Measurements from ENCODE around the gene APBA3. TPM values are rescaled to one million over a fixed set of nuclear protein-coding genes. Genes with fewer than 3 reads are reported as not detected.

APBA3 gene
- total and polyA plus RNA-seq, 11 donors, result 8.8 to 28.7 (median 13.8) TPM

GRCh38 chr19:3804429-3804828, 42.9 kb upstream of the APBA3 start:
- H3K4me3 ChIP-seq, result no peak overlapping the region
- no peaks in the 10 kb centered on the region for H3K9me3 ChIP-seq
- H3K27ac ChIP-seq, result no peak overlapping the region
- peaks cover 0 to 20% (median 9%) of the 10 kb centered on the region in 12 donors for H3K4me1 ChIP-seq
- TF ChIP-seq POLR2A (IDR thresholded peaks at IDR 0.05), result no peak
- no peak for TF ChIP-seq CTCF (IDR thresholded peaks at IDR 0.05)
- no peaks in the 10 kb centered on the region for H3K36me3 ChIP-seq
- WGBS, 4 donors, result 71 to 79% (median 76%) methylated on average over 10 to 13 of the region's 13 CpGs
- intact Hi-C loops (cut with DNase I), result no loop called here
- H3K27me3 ChIP-seq, result peaks cover 0 to 40% (median 24%) of the 10 kb centered on the region in 9 donors
- ATAC-seq, result no peak
- no peak for DNase-seq

DNA sequence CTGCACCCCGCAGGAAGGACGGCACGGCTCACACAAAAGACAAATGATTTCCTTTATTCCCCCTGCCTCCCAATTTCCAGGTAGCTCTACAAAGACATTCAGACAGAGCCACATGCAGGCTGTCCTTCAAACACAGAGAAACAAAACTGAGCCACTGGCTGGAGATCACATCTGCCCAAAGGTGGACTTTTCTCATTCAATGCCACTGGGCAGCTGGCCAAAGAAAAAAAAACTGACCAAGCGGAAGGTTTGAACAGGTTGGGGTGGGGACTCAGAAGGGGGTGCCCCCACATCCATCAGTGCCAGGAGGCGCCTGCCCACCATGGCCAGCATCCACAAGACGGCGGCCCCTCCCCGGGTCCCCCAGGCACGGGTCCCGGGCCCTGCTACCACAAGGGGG, 42.5 kb upstream of the APBA3 start:
- DNase-seq (no peak), ATAC-seq (no peak)
- WGBS, 4 donors, result 70 to 85% (median 79%) methylated on average over 9 to 10 of the region's 10 CpGs
- intact Hi-C loops (cut with DNase I), result no loop called here
- Histone ChIP-seq H3K27me3 (peaks cover 0 to 45% (median 24%) of the 10 kb centered on the region in 9 donors), H3K4me3 (no peak overlapping the region), H3K9me3 (no peaks in the 10 kb centered on the region), H3K36me3 (no peaks in the 10 kb centered on the region), H3K27ac (no peak overlapping the region), H3K4me1 (peaks cover 0 to 19% (median 9%) of the 10 kb centered on the region in 12 donors)
- TF ChIP-seq CTCF (IDR thresholded peaks at IDR 0.05) (no peak), POLR2A (IDR thresholded peaks at IDR 0.05) (no peak)

DNA sequence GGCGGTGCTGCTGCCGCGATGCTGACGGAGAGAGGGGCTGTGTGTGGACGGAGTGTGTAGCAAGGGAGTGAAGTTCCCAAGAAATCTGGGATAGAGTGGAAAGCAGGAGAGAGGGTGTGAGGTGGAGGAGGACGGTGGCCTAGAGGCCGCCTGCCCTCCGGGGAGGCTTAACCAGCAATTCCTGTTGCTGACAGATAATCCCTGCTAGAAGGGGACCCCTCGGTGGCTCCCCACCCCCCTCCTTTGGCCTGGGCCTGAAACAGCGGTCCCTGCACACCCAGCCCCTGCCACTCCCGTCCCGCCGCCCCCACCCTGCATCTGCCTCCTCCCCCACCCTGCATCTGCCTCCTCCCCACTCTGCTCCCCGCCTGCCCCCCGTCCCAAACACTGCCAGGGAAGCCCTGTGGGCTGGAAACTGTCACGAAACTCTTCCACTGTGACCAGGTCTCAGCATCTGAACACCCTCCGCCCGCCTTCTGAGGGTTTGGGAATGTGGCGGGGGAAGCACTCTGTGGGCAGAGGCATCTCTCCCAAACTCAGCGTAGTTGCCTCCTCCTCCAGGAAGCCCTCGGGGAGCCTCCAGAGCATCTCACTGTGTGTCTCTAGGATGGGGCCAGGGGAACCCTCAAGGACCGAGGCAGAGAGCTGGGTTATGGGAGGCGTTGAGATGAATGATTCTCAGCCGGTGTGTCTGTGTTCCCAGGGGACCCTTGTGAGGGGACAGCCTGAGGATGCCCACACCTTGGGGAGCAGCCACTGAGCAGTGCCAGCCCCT, 41.8 kb upstream of the APBA3 start:
- no peak for ATAC-seq
- intact Hi-C loops (cut with DNase I), result no loop called here
- Histone ChIP-seq H3K36me3 (no peaks in the 10 kb centered on the region), H3K9me3 (no peaks in the 10 kb centered on the region), H3K27ac (no peak overlapping the region), H3K4me3 (no peak overlapping the region), H3K27me3 (peaks cover 0 to 51% (median 24%) of the 10 kb centered on the region in 9 donors), H3K4me1 (peaks cover 0 to 14% (median 7%) of the 10 kb centered on the region in 12 donors)
- WGBS, 4 donors, result 83 to 88% (median 84%) methylated on average over 20 to 24 of the region's 24 CpGs
- TF ChIP-seq CTCF (IDR thresholded peaks at IDR 0.05) (no peak), POLR2A (IDR thresholded peaks at IDR 0.05) (no peak)
- DNase-seq, result no peak

DNA sequence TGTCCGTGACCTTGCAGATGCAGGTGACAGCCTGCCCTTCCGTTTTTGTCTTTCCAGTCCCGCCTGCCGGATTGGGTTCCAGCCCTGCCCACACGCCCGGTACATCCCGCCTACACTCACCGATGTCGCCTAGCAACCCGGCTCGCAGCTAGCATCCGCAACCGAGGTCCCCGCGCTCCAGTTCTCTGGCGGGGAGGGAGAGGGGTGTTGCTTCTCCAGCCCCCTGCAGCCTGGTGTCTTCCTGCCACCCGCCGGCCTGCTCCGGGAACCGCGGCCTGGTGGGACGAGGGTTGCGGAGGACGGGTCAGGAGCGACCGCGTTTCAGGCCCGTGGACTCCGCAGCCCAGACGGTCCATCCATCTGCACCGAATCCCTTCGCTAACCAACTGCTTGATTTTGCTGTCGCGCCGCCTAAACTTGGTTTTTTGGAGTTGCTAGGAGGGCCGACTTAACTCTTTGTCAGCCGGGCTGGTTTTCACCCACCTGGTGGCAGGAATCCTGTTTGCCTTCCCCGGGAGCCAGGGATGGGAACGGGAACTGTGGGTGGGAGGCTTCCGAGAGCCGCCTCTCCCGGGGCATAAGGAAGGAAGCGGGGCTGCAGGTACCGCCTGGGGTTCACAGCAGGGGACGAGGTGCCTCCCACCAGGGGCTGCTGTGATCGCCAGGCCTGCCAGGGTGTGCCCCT, 40.1 kb upstream of the APBA3 start:
- DNase-seq (peak; percentile 50 to 77 (median 55)), ATAC-seq (peak in 3 of 4 donors; percentile 50 to 91 (median 69))
- Histone ChIP-seq H3K27ac (peak overlapping the region in 1 of 12 donors; percentile 14), H3K4me3 (peak overlapping the region in 11 of 12 donors; percentile 6 to 47 (median 31)), H3K9me3 (peaks cover 0 to 8% (median 3%) of the 10 kb centered on the region in 12 donors), H3K27me3 (peaks cover 0 to 55% (median 24%) of the 10 kb centered on the region in 9 donors), H3K4me1 (peaks cover 0 to 14% (median 7%) of the 10 kb centered on the region in 12 donors), H3K36me3 (no peaks in the 10 kb centered on the region)
- TF ChIP-seq POLR2A (IDR thresholded peaks at IDR 0.05) (no peak), CTCF (IDR thresholded peaks at IDR 0.05) (peak in 1 of 12 donors; percentile 21)
- intact Hi-C loops (cut with DNase I), result no loop called here
- WGBS, 4 donors, result 2 to 4% (median 3%) methylated on average over 38 to 46 of the region's 46 CpGs

Data from heart left ventricle (tissue), 16 donors.